AG09309 (cell line): ENCODE measurements around the gene GPX2.

Experiments
- DNase-seq: peaks from one replicate; pipeline ENCODE4 v3.0.0-alpha.2; 2010; ENCODE audit warnings: low read depth
- H3K4me3 ChIP-seq: 2 replicates; pipeline ENCODE4 v1.5.1; 2011; ENCODE audit warnings: mild to moderate bottlenecking, low read depth, low read length, moderate library complexity; ENCODE audit not compliant: control insufficient read depth
- TF ChIP-seq, protein P1 (sequence below): IDR thresholded peaks from 2 replicates; pipeline ENCODE4 v1.5.1; 2011; ENCODE audit warnings: mild to moderate bottlenecking, low read depth, low read length, inconsistent platforms; ENCODE audit not compliant: insufficient read depth, control insufficient read depth; ENCODE audit errors: missing control alignments

The GPX2 gene

GRCh38 chr14:64928239-64929013 is 14.1 kb downstream of the GPX2 start:
- TF ChIP-seq, protein P1, sequence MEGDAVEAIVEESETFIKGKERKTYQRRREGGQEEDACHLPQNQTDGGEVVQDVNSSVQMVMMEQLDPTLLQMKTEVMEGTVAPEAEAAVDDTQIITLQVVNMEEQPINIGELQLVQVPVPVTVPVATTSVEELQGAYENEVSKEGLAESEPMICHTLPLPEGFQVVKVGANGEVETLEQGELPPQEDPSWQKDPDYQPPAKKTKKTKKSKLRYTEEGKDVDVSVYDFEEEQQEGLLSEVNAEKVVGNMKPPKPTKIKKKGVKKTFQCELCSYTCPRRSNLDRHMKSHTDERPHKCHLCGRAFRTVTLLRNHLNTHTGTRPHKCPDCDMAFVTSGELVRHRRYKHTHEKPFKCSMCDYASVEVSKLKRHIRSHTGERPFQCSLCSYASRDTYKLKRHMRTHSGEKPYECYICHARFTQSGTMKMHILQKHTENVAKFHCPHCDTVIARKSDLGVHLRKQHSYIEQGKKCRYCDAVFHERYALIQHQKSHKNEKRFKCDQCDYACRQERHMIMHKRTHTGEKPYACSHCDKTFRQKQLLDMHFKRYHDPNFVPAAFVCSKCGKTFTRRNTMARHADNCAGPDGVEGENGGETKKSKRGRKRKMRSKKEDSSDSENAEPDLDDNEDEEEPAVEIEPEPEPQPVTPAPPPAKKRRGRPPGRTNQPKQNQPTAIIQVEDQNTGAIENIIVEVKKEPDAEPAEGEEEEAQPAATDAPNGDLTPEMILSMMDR, result no peak
- no peak overlapping the region for H3K4me3 ChIP-seq
- DNase-seq, result no peak

DNA sequence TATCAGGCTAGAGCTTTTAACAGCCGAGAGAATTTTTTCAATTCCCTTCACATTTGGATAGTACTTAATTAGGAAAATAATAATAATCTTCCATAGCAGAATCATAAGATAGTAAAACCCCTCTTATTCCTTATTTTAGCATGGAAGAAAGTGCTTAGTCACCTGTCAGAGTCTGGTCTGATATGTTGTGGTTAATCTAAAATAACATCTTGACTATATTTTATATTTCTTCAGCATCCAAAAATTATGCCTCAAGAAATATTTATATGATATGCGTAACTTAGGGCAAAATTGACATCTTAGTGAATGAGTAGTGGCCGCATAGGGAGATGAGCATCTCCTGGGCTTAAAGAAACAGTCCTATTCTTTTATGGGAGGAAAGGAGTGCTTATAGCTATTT is 15.5 kb downstream of the GPX2 start:
- TF ChIP-seq, protein P1, result no peak
- no peak for DNase-seq
- no peak overlapping the region for H3K4me3 ChIP-seq

DNA sequence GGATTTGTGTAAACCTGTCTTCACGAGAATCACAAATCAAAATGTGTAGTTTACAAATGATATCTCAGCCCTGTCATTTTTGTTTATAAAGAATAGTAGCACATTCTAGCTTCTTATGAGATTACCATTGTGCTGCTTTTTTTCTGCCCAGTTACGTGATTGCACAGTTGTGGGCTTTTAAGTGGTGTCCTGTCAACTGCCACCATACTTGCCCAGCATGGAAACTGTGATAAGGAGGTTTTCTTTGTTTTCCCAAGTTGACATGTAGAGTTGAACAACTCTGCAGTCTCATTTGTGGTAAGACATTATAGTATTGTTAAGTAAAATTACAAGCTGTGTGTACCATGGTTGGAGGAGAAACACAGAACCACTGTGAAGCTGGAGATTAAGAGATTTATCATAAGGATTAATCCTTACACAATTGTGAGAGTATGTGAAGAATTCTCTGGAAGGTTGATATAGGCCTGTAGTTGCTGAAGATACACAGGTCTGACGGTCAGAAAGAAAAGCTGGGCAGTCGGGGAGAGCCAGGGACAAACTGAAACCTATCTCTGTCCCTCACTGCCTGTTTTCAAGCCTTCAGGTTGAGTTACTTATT is 16.0 kb downstream of the GPX2 start:
- DNase-seq, result no peak
- no peak overlapping the region for H3K4me3 ChIP-seq
- TF ChIP-seq, protein P1, result no peak

DNA sequence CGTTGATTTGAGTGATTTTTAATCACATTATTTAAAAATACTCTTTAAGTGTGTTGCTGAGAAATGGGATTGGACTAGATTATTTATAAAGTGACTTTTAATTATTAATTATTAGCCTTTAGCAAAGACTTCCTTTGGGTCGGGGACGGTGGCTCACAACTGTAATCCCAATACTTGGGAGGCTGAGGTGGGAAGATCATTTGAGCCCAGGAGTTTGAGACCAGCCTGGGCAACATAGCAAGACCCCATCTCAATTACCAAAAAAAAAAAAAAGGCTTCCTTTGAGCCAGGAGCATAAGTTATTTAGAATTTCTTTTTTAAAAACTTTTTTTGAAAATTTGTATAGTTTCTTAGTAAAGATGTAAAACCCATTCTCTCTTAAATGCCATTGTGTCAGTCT is 19.5 kb downstream of the GPX2 start:
- H3K4me3 ChIP-seq, result no peak overlapping the region
- DNase-seq, result no peak
- TF ChIP-seq, protein P1, result no peak

GRCh38 chr14:64920465-64920864 is 22.1 kb downstream of the GPX2 start:
- DNase-seq, result no peak
- TF ChIP-seq, protein P1, result no peak
- no peak overlapping the region for H3K4me3 ChIP-seq

GRCh38 chr14:64919618-64920017 is 22.9 kb downstream of the GPX2 start:
- TF ChIP-seq, protein P1, result no peak
- no peak overlapping the region for H3K4me3 ChIP-seq
- no peak for DNase-seq
